Activated CD4-positive, alpha-beta T cell treated with anti-CD3 and anti-CD28 coated beads, Interleukin-2, amount 10 ng/mL, durations not matched to agents 24 days and 14 days (primary cell): Measurements from ENCODE around the gene MAGI2. TPM values are rescaled to one million over a fixed set of nuclear protein-coding genes. Genes with fewer than 3 reads are reported as not detected.
"Not testable (repeated sequence)": the region's sequence is repeated elsewhere in the genome, so short reads cannot be mapped to it uniquely, and the experiment has no call there.

Source experiments
- DNase-seq: peaks from one replicate; pipeline ENCODE4 v3.0.0; 2022
- H3K27ac Mint-ChIP-seq: one replicate; pipeline ENCODE4 v1.8.0; 2022; ENCODE audit warnings: mild to moderate bottlenecking, mixed read lengths
- H3K27me3 Mint-ChIP-seq: one replicate; pipeline ENCODE4 v1.8.0; 2022; ENCODE audit warnings: mixed read lengths
- H3K36me3 Mint-ChIP-seq: one replicate; pipeline ENCODE4 v1.8.0; 2022; ENCODE audit warnings: low read depth, mild to moderate bottlenecking, mixed read lengths
- H3K4me1 Mint-ChIP-seq: one replicate; pipeline ENCODE4 v1.8.0; 2021; ENCODE audit warnings: mixed read lengths
- H3K4me3 Mint-ChIP-seq: one replicate; pipeline ENCODE4 v1.8.0; 2022; ENCODE audit warnings: mild to moderate bottlenecking, moderate library complexity, mixed read lengths
- H3K9me3 Mint-ChIP-seq: one replicate; pipeline ENCODE4 v1.8.0; 2021; ENCODE audit warnings: mixed read lengths
- intact Hi-C: fragments of 100-400 bp; cut with micrococcal nuclease; formaldehyde crosslinking; loops from one replicate; pipeline ENCODE4 v1.15.1; 2023
- total RNA-seq: library from RNA; stranded (reverse); gene quantifications from 2 replicates; pipeline ENCODE4 v1.2.3, GENCODE V29; 2022

The MAGI2 gene
- total RNA-seq, 1 donor from 2014 or later, result 0.12 TPM

GRCh38 chr7:78634093-78634492, 819.4 kb downstream of the MAGI2 start:
- H3K36me3 Mint-ChIP-seq, result no peaks in the 10 kb centered on the region
- no peak overlapping the region for H3K4me3 Mint-ChIP-seq
- no peak overlapping the region for H3K27ac Mint-ChIP-seq
- no peaks in the 10 kb centered on the region for H3K9me3 Mint-ChIP-seq
- no peaks in the 10 kb centered on the region for H3K27me3 Mint-ChIP-seq
- no peak for DNase-seq
- H3K4me1 Mint-ChIP-seq, result no peaks in the 10 kb centered on the region
- intact Hi-C loops, result no loop called here

- Mint-ChIP-seq H3K9me3 (peaks cover 4% of the 10 kb centered on the region), H3K4me1 (no peaks in the 10 kb centered on the region), H3K27ac (no peak overlapping the region), H3K4me3 (no peak overlapping the region), H3K36me3 (no peaks in the 10 kb centered on the region), H3K27me3 (no peaks in the 10 kb centered on the region)
- DNase-seq, result no peak
- intact Hi-C loops, result no loop called here
Measured at GRCh38 chr7:78620920-78621319, 832.5 kb downstream of the MAGI2 start.

- H3K36me3 Mint-ChIP-seq, result no peaks in the 10 kb centered on the region
- H3K27me3 Mint-ChIP-seq, result no peaks in the 10 kb centered on the region
- DNase-seq, result no peak
- no peak overlapping the region for H3K4me3 Mint-ChIP-seq
- H3K4me1 Mint-ChIP-seq, result no peaks in the 10 kb centered on the region
- intact Hi-C loops, result no loop called here
- H3K27ac Mint-ChIP-seq, result no peak overlapping the region
- H3K9me3 Mint-ChIP-seq, result no peaks in the 10 kb centered on the region
Measured at GRCh38 chr7:78616539-78616938, 836.9 kb downstream of the MAGI2 start.

GRCh38 chr7:78609281-78609680, 844.2 kb downstream of the MAGI2 start:
- H3K4me1 Mint-ChIP-seq, result no peaks in the 10 kb centered on the region
- intact Hi-C loops, result no loop called here
- DNase-seq, result no peak
- no peaks in the 10 kb centered on the region for H3K36me3 Mint-ChIP-seq
- no peak overlapping the region for H3K4me3 Mint-ChIP-seq
- no peaks in the 10 kb centered on the region for H3K9me3 Mint-ChIP-seq
- no peak overlapping the region for H3K27ac Mint-ChIP-seq
- H3K27me3 Mint-ChIP-seq, result no peaks in the 10 kb centered on the region

DNA sequence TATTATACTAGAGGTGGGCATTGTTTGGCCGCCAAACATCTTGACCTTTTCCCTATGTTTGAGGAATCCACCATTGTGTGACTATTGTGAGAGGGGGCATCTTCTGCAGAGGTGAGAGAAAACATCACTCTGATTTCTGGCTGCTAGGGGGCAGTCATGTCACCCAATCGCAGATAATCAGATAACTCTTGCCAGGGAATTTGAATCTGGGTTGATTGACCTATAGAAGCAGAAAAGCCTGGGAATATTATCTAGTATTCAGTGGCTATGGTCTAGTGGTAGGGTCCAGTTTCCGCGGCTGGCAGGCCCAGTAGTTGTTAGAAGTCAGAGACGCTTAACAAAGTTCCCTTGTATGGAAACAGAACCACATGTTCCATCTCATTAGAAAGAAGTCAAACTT, 846.4 kb downstream of the MAGI2 start:
- Mint-ChIP-seq H3K4me1 (no peaks in the 10 kb centered on the region), H3K27ac (no peak overlapping the region), H3K27me3 (no peaks in the 10 kb centered on the region), H3K4me3 (no peak overlapping the region), H3K36me3 (no peaks in the 10 kb centered on the region), H3K9me3 (no peaks in the 10 kb centered on the region)
- intact Hi-C loops, result no loop called here
- no peak for DNase-seq

- H3K27ac Mint-ChIP-seq, result no peak overlapping the region
- no peaks in the 10 kb centered on the region for H3K9me3 Mint-ChIP-seq
- no peak for DNase-seq
- H3K36me3 Mint-ChIP-seq, result no peaks in the 10 kb centered on the region
- H3K4me1 Mint-ChIP-seq, result no peaks in the 10 kb centered on the region
- H3K27me3 Mint-ChIP-seq, result no peaks in the 10 kb centered on the region
- intact Hi-C loops, result no loop called here
- H3K4me3 Mint-ChIP-seq, result no peak overlapping the region
Measured at GRCh38 chr7:78605119-78605518, 848.3 kb downstream of the MAGI2 start.

GRCh38 chr7:78601728-78602127, 851.7 kb downstream of the MAGI2 start:
- intact Hi-C loops, result no loop called here
- Mint-ChIP-seq H3K27me3 (no peaks in the 10 kb centered on the region), H3K4me3 (no peak overlapping the region), H3K9me3 (no peaks in the 10 kb centered on the region), H3K4me1 (no peaks in the 10 kb centered on the region), H3K27ac (no peak overlapping the region), H3K36me3 (no peaks in the 10 kb centered on the region)
- no peak for DNase-seq

GRCh38 chr7:78594156-78594555, 859.3 kb downstream of the MAGI2 start:
- Mint-ChIP-seq H3K4me1 (no peaks in the 10 kb centered on the region), H3K9me3 (no peaks in the 10 kb centered on the region), H3K27ac (no peak overlapping the region), H3K4me3 (no peak overlapping the region), H3K27me3 (no peaks in the 10 kb centered on the region), H3K36me3 (no peaks in the 10 kb centered on the region)
- DNase-seq, result no peak
- intact Hi-C loops, result no loop called here

GRCh38 chr7:78588393-78588792, 865.1 kb downstream of the MAGI2 start:
- H3K4me3 Mint-ChIP-seq, result no peak overlapping the region
- H3K9me3 Mint-ChIP-seq, result no peaks in the 10 kb centered on the region
- intact Hi-C loops, result no loop called here
- DNase-seq, result no peak
- H3K4me1 Mint-ChIP-seq, result no peaks in the 10 kb centered on the region
- H3K27ac Mint-ChIP-seq, result no peak overlapping the region
- no peaks in the 10 kb centered on the region for H3K36me3 Mint-ChIP-seq
- H3K27me3 Mint-ChIP-seq, result no peaks in the 10 kb centered on the region

DNA sequence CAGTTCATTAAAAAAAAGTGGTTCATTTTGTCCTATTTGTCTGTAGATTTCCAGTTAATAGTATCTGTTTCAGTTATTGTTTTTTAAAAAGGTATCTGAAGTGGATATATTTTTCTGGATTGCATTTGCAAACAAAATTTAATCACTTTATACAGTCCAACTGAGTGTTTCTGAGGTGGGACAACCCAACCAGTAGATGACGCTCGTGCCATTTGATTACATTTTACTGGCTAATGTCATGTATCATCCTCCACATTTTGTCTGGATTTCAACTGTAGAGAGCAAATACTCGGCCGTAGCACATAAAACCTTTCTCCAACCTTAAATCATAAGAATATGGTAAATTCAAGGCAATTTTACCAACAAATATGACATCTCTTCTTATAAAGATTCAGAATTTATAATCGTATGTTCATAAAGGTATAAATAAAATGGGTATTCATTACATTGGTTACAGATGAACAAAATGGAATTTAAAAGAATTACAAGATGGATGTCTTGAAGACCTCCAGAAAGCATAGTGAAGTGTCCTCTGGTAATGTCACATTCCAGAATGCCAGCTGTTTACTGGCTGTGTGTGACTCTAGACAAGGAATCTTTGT, 865.9 kb downstream of the MAGI2 start:
- DNase-seq, result no peak
- H3K27me3 Mint-ChIP-seq, result no peaks in the 10 kb centered on the region
- intact Hi-C loops, result no loop called here
- H3K36me3 Mint-ChIP-seq, result no peaks in the 10 kb centered on the region
- H3K4me1 Mint-ChIP-seq, result no peaks in the 10 kb centered on the region
- no peak overlapping the region for H3K4me3 Mint-ChIP-seq
- no peaks in the 10 kb centered on the region for H3K9me3 Mint-ChIP-seq
- H3K27ac Mint-ChIP-seq, result no peak overlapping the region

DNA sequence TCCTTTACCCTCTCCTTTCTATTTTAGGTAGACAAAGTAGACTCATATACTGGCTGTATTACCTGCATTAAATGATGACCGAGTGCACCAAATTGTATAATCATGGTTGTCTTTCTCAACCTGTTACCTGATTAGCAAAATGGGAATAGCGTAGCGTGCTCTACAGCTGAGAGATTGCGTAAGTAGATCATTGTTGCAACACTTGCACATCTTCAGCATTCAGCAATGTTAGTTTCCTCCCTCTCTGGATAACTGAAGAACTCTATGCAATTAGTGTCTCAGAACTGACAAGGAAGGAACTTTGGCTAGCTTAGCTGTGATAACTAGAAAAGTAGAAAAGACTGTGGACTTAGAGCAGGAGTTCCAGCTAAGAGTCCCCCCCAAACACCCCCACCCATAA, 867.5 kb downstream of the MAGI2 start:
- no peaks in the 10 kb centered on the region for H3K4me1 Mint-ChIP-seq
- no peak overlapping the region for H3K4me3 Mint-ChIP-seq
- H3K9me3 Mint-ChIP-seq, result no peaks in the 10 kb centered on the region
- H3K36me3 Mint-ChIP-seq, result no peaks in the 10 kb centered on the region
- intact Hi-C loops, result no loop called here
- H3K27ac Mint-ChIP-seq, result no peak overlapping the region
- no peak for DNase-seq
- no peaks in the 10 kb centered on the region for H3K27me3 Mint-ChIP-seq

GRCh38 chr7:78578686-78579085, 874.8 kb downstream of the MAGI2 start:
- H3K4me1 Mint-ChIP-seq, result no peaks in the 10 kb centered on the region

GRCh38 chr7:78577174-78577952, 876.1 kb downstream of the MAGI2 start:
- H3K4me3 Mint-ChIP-seq, DNase-seq, H3K4me1 Mint-ChIP-seq, H3K27me3 Mint-ChIP-seq, H3K9me3 Mint-ChIP-seq, intact Hi-C loops, H3K36me3 Mint-ChIP-seq, H3K27ac Mint-ChIP-seq: not testable (repeated sequence)

More at GRCh38 chr7:78578686-78579085, 874.8 kb downstream of the MAGI2 start:
- intact Hi-C loops, result no loop called here
- H3K27me3 Mint-ChIP-seq, result no peaks in the 10 kb centered on the region
- H3K9me3 Mint-ChIP-seq, result no peaks in the 10 kb centered on the region
- no peak overlapping the region for H3K4me3 Mint-ChIP-seq
- no peak overlapping the region for H3K27ac Mint-ChIP-seq
- no peak for DNase-seq
- no peaks in the 10 kb centered on the region for H3K36me3 Mint-ChIP-seq

DNA sequence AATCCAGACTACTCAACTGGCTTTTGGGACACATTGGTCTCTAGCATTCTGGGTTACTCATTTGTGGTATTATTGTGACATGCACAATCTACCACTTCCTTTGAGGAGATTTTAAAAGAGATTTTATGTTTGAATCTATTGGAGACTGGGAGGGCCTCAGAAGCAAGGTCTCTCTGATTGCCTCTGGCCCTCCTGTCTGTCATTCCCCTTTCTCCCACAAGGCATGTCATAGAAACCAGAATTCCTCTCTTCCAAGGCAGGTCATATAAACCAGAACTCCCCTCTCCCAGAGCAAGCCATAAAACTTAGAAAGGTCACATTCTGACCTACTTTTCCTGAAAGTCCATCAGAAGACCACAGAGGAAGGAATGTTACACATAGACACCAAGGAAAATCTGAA, 877.2 kb downstream of the MAGI2 start:
- H3K9me3 Mint-ChIP-seq, result no peaks in the 10 kb centered on the region
- intact Hi-C loops, result no loop called here
- H3K4me3 Mint-ChIP-seq, result no peak overlapping the region
- no peaks in the 10 kb centered on the region for H3K36me3 Mint-ChIP-seq
- DNase-seq, result no peak
- no peaks in the 10 kb centered on the region for H3K4me1 Mint-ChIP-seq
- no peak overlapping the region for H3K27ac Mint-ChIP-seq
- H3K27me3 Mint-ChIP-seq, result no peaks in the 10 kb centered on the region

DNA sequence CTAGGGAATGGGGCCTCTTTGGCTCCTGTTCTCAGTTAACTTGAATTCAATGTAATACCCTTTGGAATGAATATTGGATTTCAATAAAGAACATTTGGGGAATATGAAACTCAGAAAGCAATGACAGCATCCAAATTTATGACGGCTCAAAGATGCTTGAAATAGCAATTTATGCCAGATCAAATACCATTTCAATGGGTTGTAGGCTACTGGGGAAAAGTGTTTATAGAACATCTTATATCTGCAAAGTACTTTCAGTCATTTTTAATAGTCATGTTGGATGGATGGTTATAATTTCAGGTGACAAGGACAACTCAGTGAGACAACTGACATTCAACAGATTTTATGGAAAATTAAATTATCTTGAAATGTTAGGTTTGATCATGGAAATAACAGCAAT, 882.2 kb downstream of the MAGI2 start:
- H3K27ac Mint-ChIP-seq, result no peak overlapping the region
- H3K27me3 Mint-ChIP-seq, result no peaks in the 10 kb centered on the region
- H3K4me1 Mint-ChIP-seq, result no peaks in the 10 kb centered on the region
- no peak overlapping the region for H3K4me3 Mint-ChIP-seq
- intact Hi-C loops, result no loop called here
- no peak for DNase-seq
- H3K36me3 Mint-ChIP-seq, result no peaks in the 10 kb centered on the region
- H3K9me3 Mint-ChIP-seq, result no peaks in the 10 kb centered on the region
